GM13977 (cell line): ENCODE results near the gene TIMM29.

ENCODE experiments used
- DNase-seq: peaks from one replicate; pipeline ENCODE4 v3.0.0; 2012; ENCODE audit warnings: low spot score
- CTCF ChIP-seq: IDR thresholded peaks from 2 replicates; pipeline ENCODE4 v1.5.1; 2012; ENCODE audit warnings: mild to moderate bottlenecking, control low read depth; ENCODE audit not compliant: insufficient read depth; ENCODE audit errors: extremely low read depth, missing control alignments
- in situ Hi-C: fragments of 300-500 bp; cut with MboI; formaldehyde crosslinking; loops from one replicate; pipeline ENCODE4 v1.12.0; 2022; ENCODE audit warnings: low sequenced_read_pairs, low pct_unique_long_range_greater_than_20kb, mixed read lengths, inconsistent platforms; ENCODE audit not compliant: unreplicated experiment

Gene TIMM29

GRCh38 chr19:10887616-10888367 lies 40.8 kb upstream of the TIMM29 start:
- no peak for TF ChIP-seq CTCF
- no peak for DNase-seq
- in situ Hi-C loops, result no loop called here

GRCh38 chr19:10888421-10888866 lies 40.2 kb upstream of the TIMM29 start:
- in situ Hi-C loops, result no loop called here
- DNase-seq, result peak; percentile 57

DNA sequence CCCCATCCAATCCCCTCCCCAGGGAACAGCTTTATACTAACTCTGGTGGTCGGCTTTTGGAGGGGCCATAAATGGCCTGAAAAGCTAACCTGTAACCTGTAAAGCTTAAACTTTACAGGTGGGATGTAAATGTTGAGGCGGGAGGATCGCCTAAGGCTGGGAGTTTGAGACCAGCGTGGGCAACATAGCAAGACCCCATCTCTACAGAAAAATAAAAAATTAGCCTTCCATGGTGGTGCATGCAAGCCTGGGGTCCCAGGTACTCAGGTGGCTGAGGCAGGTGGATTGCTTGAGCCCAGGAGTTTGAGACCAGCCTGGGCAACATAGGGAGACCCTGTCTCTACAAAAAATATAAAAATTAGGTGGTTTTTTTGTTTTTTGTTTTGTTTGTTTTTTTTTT lies 38.7 kb upstream of the TIMM29 start:
- in situ Hi-C loops, result no loop called here
- no peak for TF ChIP-seq CTCF
- no peak for DNase-seq

More at GRCh38 chr19:10888421-10888866, 40.2 kb upstream of the TIMM29 start:
- TF ChIP-seq CTCF, result no peak

DNA sequence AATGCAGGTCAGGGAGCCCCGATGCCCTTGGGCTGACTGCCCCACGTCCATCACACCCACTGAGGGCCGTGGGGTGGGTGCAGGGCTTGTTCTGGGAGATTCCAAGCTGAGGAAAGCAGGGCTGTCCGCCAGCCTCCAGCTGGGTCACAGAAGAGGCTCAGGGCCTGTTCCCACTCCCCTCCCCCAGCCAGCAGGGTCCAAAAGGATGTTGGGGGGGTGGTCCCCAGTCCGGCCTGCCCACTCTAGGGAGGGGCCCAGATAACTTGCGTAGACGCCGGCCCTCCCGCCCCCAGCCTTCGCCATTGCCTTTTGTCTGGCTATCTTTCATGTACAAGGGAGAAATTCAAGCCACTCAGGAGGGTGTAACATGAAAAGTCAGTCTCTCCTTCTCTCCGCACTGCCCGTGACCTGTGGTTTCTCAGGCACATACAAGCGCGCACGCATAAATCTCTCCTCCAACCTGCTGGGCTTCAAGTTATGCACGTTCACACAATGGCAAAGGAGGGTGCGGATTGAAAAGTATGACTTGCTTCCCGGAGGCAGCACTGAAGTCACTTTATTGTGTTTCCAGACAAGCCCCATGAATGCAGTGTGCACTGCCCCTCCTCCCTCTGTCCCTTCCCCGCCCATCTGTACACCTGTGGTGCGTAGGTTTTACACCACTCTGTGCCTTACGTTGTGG lies 37.1 kb upstream of the TIMM29 start:
- in situ Hi-C loops, result no loop called here
- TF ChIP-seq CTCF, result no peak
- DNase-seq, result no peak

- in situ Hi-C loops, result no loop called here
- DNase-seq, result no peak
- no peak for TF ChIP-seq CTCF
Observed at GRCh38 chr19:10892256-10892655, 36.4 kb upstream of the TIMM29 start.

DNA sequence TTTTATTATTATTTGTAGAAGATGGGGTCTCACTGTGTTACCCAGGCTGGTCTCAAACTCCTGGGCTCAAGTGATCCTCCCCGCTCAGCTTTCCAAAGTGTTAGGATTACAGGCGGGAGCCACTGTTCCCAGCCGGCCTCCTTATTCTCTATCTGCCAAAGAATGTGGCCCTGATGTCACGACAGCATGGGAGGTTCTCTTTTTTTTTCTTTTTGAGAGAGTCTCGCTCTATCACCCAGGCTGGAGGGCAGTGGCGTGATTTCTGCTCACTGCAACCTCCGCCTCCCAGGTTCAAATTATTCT lies 33.7 kb upstream of the TIMM29 start:
- no peak for DNase-seq
- no peak for TF ChIP-seq CTCF
- in situ Hi-C loops, result no loop called here
